GM13977 (cell line): ENCODE measurements around the gene GALNT12.

Source experiments
- DNase-seq: peaks from one replicate; pipeline ENCODE4 v3.0.0; 2012; ENCODE audit warnings: low spot score
- in situ Hi-C: fragments of 300-500 bp; cut with MboI; formaldehyde crosslinking; loops from one replicate; pipeline ENCODE4 v1.12.0; 2022; ENCODE audit warnings: low sequenced_read_pairs, low pct_unique_long_range_greater_than_20kb, mixed read lengths, inconsistent platforms; ENCODE audit not compliant: unreplicated experiment
- TF ChIP-seq, protein P1 (sequence below): IDR thresholded peaks from 2 replicates; pipeline ENCODE4 v1.5.1; 2012; ENCODE audit warnings: mild to moderate bottlenecking, control low read depth; ENCODE audit not compliant: insufficient read depth; ENCODE audit errors: extremely low read depth, missing control alignments

Gene GALNT12

DNA sequence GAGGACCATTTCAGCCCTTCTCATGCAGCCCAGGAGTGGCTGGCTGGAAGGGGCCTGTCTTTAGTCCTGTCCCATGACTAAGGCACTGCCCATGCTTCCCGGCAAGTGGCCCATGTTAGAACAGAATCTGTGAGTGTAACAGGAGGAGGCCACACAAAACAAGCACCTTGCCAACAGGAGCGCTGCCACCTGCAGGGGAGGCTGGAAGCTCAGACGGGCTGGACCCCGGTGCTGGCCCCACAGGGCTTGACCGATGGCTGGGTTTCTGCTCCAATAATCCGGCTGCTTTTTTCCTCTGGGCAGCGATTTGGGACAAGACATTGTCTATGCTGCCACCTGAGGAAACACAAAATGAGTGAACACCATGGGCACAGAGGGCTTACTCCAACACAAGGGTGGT is 39.6 kb upstream of the GALNT12 start:
- in situ Hi-C loops, result no loop called here

DNA sequence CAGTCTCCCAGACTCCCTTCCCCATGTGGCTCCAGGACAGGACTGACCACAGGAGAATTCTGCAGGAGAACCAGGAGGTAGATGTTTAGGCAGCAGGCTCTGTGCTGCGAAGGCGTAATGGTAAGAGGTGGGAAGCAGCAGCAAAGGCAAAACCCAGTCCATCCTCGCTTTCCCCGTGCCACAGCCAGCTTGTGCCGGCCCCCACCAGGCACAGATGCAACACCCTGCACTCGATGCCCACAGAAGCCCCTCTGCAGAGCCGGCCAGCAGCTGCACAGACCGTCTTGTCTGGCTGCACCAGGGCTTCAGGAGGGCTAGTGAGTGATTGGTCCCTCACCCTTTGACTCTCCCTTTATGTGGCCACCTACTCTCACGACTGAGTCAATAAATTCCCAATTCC is 39.1 kb upstream of the GALNT12 start:
- TF ChIP-seq, protein P1, sequence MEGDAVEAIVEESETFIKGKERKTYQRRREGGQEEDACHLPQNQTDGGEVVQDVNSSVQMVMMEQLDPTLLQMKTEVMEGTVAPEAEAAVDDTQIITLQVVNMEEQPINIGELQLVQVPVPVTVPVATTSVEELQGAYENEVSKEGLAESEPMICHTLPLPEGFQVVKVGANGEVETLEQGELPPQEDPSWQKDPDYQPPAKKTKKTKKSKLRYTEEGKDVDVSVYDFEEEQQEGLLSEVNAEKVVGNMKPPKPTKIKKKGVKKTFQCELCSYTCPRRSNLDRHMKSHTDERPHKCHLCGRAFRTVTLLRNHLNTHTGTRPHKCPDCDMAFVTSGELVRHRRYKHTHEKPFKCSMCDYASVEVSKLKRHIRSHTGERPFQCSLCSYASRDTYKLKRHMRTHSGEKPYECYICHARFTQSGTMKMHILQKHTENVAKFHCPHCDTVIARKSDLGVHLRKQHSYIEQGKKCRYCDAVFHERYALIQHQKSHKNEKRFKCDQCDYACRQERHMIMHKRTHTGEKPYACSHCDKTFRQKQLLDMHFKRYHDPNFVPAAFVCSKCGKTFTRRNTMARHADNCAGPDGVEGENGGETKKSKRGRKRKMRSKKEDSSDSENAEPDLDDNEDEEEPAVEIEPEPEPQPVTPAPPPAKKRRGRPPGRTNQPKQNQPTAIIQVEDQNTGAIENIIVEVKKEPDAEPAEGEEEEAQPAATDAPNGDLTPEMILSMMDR, result no peak
- in situ Hi-C loops, result no loop called here
- no peak for DNase-seq

More for the DNA sequence above, 39.6 kb upstream of the GALNT12 start:
- TF ChIP-seq, protein P1, result no peak
- DNase-seq, result no peak

DNA sequence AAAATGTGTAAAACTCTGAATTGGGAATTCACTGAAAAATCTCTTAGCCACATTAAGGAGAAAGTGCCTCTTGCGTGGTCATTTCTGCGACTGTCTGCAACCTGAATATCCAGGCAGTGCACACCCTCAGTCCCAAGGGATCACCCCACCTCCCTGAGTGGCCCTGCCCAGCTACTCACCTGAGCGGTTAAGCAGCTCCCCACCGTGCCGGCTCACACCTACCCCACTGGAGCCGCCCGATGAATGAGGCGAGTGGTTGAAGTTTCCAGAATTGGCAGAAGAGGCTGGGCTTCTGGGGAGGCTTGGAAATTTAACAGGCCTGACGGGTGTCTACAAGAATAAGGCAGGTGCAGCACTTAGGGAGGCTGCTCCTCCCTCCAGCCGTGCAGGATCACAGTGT is 36.8 kb upstream of the GALNT12 start:
- TF ChIP-seq, protein P1, result no peak
- in situ Hi-C loops, result no loop called here
- no peak for DNase-seq

DNA sequence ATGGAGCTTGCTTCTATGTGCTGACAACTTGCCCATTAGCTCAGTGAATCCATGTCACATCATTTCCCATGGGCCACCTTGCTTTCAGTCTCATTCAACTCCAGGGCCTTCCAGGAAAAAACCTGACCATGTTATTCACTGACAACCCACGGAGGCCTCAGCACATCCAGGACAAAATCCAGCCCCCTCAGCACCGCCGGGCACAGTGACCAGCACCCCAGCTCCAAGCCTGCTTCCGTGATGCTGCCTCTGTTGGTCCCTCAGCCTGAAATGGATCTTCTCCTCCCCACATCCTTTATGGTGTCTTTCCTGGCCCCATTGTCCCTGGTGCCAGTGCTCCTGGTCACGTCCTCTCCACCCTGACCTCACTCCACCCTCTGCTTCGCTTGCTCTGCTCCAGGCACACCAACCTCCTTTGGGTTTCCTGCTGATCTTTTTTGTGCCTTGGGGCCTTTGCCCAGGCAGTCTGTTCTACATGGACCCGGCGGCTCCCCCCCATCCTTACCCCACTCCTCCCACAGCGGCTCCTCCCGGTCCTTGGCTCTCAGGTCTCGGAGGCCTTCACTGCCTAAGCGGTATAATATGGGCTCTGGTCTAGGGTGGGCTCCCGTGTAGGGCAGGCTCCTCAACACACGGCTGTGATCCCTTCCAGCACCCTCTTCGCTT is 36.1 kb upstream of the GALNT12 start:
- DNase-seq, result no peak
- in situ Hi-C loops, result no loop called here
- TF ChIP-seq, protein P1, result no peak

DNA sequence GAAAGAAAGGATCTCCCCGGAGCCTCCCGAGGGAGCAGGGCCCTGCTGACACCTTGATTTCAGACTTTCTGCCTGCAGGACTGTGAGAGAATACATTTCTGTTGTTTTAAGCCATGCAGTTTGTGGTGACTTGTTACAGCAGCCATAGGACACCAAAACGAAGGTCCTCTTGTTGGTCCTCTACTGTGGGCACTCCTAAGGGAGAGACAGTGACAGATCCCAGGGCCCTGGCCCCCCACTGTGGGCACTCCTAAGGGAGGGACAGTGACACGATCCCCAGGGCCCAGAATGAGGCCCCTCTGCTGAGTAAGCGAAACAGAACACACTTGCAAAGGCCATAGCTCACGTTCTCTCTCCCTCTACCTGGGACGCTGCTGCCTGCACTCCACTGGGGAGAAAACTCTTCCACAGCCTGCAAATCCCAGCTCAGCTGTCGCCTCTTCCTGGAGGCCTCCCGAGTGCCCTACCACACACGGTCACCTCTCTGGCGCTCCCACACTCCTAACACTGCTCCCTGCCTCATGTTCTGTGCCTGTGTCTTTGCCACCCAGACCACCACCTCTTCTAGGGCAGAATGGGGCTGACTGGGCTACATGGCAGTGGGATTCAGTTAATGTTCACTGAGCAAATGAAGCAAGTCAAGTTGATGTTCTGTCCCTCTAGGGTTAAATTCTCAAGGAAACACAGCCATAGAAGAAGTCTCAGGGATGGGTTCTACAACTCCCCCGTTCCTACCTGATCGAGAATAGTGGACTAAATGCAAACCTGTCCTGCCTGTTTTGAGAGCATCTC is 34.9 kb upstream of the GALNT12 start:
- TF ChIP-seq, protein P1, result no peak
- no peak for DNase-seq
- in situ Hi-C loops, result no loop called here

DNA sequence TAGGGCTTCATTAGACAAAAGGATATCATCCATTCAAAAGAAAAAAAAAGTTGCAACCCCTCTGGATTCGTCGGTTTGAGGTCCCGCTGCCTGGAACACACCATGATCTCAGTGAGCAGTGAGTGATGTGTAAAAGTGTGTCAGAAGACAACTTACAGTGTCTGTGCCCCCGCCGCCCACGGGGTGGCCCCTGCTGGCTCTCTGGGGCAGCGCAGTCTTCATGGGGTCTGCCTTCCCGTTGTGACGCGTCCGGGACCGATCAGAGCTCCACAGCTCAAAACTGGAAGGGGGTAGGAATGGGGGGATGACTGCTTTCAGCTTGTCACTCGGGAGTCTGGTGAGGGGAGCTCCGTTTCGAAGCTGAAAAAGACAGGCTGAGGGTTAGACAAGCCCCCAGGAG is 33.7 kb upstream of the GALNT12 start:
- no peak for DNase-seq
- in situ Hi-C loops, result no loop called here
- TF ChIP-seq, protein P1, result no peak
